Naive thymus-derived CD4-positive, alpha-beta T cell (primary cell): Measurements from ENCODE around the gene DICER1. TPM values are rescaled to one million over a fixed set of nuclear protein-coding genes. Genes with fewer than 3 reads are reported as not detected.

Experiments used
- ATAC-seq: fragments of 150-1000 bp; cut with Tn5 transposase; 2 replicates; pipeline ENCODE4 v1.10.0; 2021; ENCODE audit warnings: mild to moderate bottlenecking, moderate library complexity
- CTCF ChIA-PET: fragments of 350-600 bp; sonication (Branson Sonifier 250); formaldehyde crosslinking; loops from one replicate; lab custom pipeline; 2021; ENCODE audit warnings: antibody characterized with exemption; lab: Charles Lee
- POLR2A ChIA-PET: fragments of 350-600 bp; sonication (Branson Sonifier 250); formaldehyde crosslinking; loops from one replicate; lab custom pipeline; 2021; ENCODE audit warnings: antibody characterized with exemption, inconsistent platforms; lab: Charles Lee
- DNase-seq, 9 donors: peaks; one replicate each; pipeline versions ENCODE4 v3.0.0 to v3.0.0-alpha.2; 2020 to 2022; ENCODE audit warnings: mixed read lengths in 1 of 9
- H3K27ac ChIP-seq: one replicate; pipeline ENCODE4 v1.7.0; 2013; ENCODE audit warnings: mild to moderate bottlenecking, low read depth, low read length, moderate library complexity
- H3K27me3 ChIP-seq, 2 donors: one replicate each; pipeline ENCODE4 v1.7.0; 2013; ENCODE audit warnings: low read length in 2 of 2, mild to moderate bottlenecking in 2 of 2, moderate library complexity in 2 of 2; ENCODE audit not compliant: control insufficient read depth in 2 of 2, insufficient read depth in 2 of 2
- H3K36me3 ChIP-seq, 3 experiments: 1 replicate in 2 of 3; 2 replicates in 1 of 3; pipeline ENCODE4 v1.7.0; 2013; ENCODE audit warnings: low read length in 3 of 3, mild to moderate bottlenecking in 3 of 3, moderate library complexity in 1 of 3; ENCODE audit not compliant: insufficient read depth in 3 of 3, control insufficient read depth in 2 of 3
- H3K4me1 ChIP-seq, 2 donors: one replicate each; pipeline ENCODE4 v1.7.0; 2013; ENCODE audit warnings: low read length in 2 of 2, mild to moderate bottlenecking in 2 of 2, moderate library complexity in 1 of 2; ENCODE audit not compliant: control insufficient read depth in 2 of 2, insufficient read depth in 2 of 2
- H3K4me3 ChIP-seq: 2 replicates; pipeline ENCODE4 v1.7.0; 2013; ENCODE audit warnings: mild to moderate bottlenecking, low read length
- H3K9me3 ChIP-seq, 3 experiments: 1 replicate in 2 of 3; 2 replicates in 1 of 3; pipeline ENCODE4 v1.7.0; 2013; ENCODE audit warnings: low read length in 3 of 3; ENCODE audit not compliant: control insufficient read depth in 2 of 3
- H3K27ac Mint-ChIP-seq, 9 donors: one replicate each; pipeline ENCODE4 v1.8.0; 2020 to 2022; ENCODE audit warnings: mixed read lengths in 9 of 9, mild to moderate bottlenecking in 8 of 9, moderate library complexity in 5 of 9, inconsistent platforms in 2 of 9
- H3K27me3 Mint-ChIP-seq, 5 donors: one replicate each; pipeline ENCODE4 v1.8.0; 2021 to 2022; ENCODE audit warnings: mixed read lengths in 5 of 5, mild to moderate bottlenecking in 1 of 5
- H3K36me3 Mint-ChIP-seq, 5 donors: one replicate each; pipeline ENCODE4 v1.8.0; 2020 to 2022; ENCODE audit warnings: mixed read lengths in 5 of 5, mild to moderate bottlenecking in 3 of 5, inconsistent platforms in 1 of 5
- H3K4me1 Mint-ChIP-seq, 7 donors: one replicate each; pipeline ENCODE4 v1.8.0; 2020 to 2022; ENCODE audit warnings: mixed read lengths in 7 of 7, mild to moderate bottlenecking in 3 of 7, inconsistent platforms in 1 of 7
- H3K4me3 Mint-ChIP-seq, 10 donors: one replicate each; pipeline ENCODE4 v1.8.0; 2020 to 2022; ENCODE audit warnings: mild to moderate bottlenecking in 10 of 10, mixed read lengths in 10 of 10, moderate library complexity in 6 of 10, inconsistent platforms in 2 of 10
- H3K9me3 Mint-ChIP-seq, 11 donors: one replicate each; pipeline ENCODE4 v1.8.0; 2020 to 2022; ENCODE audit warnings: mixed read lengths in 11 of 11, mild to moderate bottlenecking in 4 of 11, inconsistent platforms in 1 of 11, moderate library complexity in 1 of 11
- intact Hi-C, 2 donors: fragments of 100-400 bp; cut with micrococcal nuclease; formaldehyde crosslinking; loops; one replicate each; pipeline ENCODE4 v1.15.1; 2023
- polyA plus RNA-seq, 2 donors: library from polyadenylated mRNA; unstranded; fragments of 300-500 nt; fragmentation: Illumina TruSeq; gene quantifications; one replicate each; pipeline ENCODE4 v1.2.3, GENCODE V29; 2021
- total RNA-seq, 6 experiments: library from RNA in 5 of 6; stranded (reverse) in 5 of 6; gene quantifications; 1 replicate in 5 of 6; 2 replicates in 1 of 6; pipeline ENCODE4 v1.2.3 and lab custom pipeline; 2021 to 2026

The DICER1 gene
- total and polyA plus RNA-seq, 7 experiments from 2014 or later = 11.0 to 78.2 (median 62.6) TPM

DNA sequence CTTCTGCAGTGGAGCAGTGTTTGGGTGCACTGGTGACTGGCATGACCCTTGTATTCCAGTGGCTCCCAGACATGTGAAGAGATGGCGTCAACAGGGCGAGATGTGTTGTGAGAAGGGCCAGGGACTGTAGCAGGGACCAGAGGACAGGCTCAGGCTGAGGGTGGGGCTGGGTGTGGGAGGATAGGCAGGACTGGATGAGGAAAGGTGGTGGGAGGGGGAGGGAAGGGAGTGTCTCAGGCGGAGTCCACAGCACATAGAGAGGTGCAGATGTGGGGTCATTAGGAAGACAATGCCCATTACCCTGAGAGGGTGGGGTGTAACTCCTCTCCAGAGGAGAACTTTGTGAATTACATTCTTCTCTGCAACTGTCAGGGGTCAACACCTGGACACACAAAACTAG is 78.5 kb downstream of the DICER1 start:
- H3K36me3 ChIP-seq = no peaks in the 10 kb centered on the region
- H3K9me3 ChIP-seq = no peaks in the 10 kb centered on the region
- ChIA-PET POLR2A (no interaction called here), CTCF (no interaction called here)
- ATAC-seq (no peak), DNase-seq (no peak)
- Mint-ChIP-seq H3K4me1 (no peaks in the 10 kb centered on the region), H3K36me3 (no peaks in the 10 kb centered on the region), H3K4me3 (no peak overlapping the region), H3K27me3 (peaks cover 0 to 7% (median 6%) of the 10 kb centered on the region in 5 donors), H3K9me3 (peaks cover 0 to 8% (median 0%) of the 10 kb centered on the region in 11 donors), H3K27ac (peak overlapping the region in 1 of 9 donors; percentile 72)
- no peaks in the 10 kb centered on the region for H3K4me1 ChIP-seq
- no peak overlapping the region for H3K4me3 ChIP-seq
- intact Hi-C loops = no loop called here
- no peak overlapping the region for H3K27ac ChIP-seq
- H3K27me3 ChIP-seq = no peaks in the 10 kb centered on the region

DNA sequence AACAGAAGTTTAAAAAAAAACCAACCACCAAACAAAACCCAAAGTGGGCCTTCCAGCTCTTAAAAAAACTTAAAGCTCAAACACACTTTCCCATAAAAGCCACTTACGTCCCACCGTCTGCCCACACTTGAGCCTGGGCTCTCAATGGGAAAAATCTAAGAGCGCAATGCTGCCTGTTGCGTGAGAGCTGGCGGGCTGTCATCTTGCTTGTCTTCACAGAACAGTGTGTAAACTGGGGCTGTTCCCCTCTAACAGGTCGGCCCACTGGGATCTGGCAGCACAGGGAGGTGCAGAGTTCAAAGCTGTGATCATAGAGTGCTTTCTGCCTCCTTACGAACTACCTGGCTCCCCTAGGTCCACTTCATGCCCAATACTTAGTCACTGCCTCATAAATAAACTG is 80.0 kb downstream of the DICER1 start:
- no peaks in the 10 kb centered on the region for H3K36me3 Mint-ChIP-seq
- intact Hi-C loops = no loop called here
- ChIA-PET CTCF (interaction anchor here (0.5 kb wide), 1 partner anchor 15 kb away, joined by 3 read pairs; no protein-coding TSS in a partner anchor), POLR2A (no interaction called here)
- no peak for ATAC-seq
- H3K4me3 Mint-ChIP-seq = no peak overlapping the region
- no peak overlapping the region for H3K27ac ChIP-seq
- H3K27ac Mint-ChIP-seq = no peak overlapping the region
- peaks cover 2 to 12% (median 12%) of the 10 kb centered on the region in 5 donors for H3K27me3 Mint-ChIP-seq
- no peak overlapping the region for H3K4me3 ChIP-seq
- H3K27me3 ChIP-seq = no peaks in the 10 kb centered on the region
- no peak for DNase-seq
- no peaks in the 10 kb centered on the region for H3K36me3 ChIP-seq
- H3K9me3 Mint-ChIP-seq = peaks cover 0 to 8% (median 0%) of the 10 kb centered on the region in 11 donors
- H3K4me1 ChIP-seq = no peaks in the 10 kb centered on the region
- no peaks in the 10 kb centered on the region for H3K9me3 ChIP-seq
- H3K4me1 Mint-ChIP-seq = no peaks in the 10 kb centered on the region

DNA sequence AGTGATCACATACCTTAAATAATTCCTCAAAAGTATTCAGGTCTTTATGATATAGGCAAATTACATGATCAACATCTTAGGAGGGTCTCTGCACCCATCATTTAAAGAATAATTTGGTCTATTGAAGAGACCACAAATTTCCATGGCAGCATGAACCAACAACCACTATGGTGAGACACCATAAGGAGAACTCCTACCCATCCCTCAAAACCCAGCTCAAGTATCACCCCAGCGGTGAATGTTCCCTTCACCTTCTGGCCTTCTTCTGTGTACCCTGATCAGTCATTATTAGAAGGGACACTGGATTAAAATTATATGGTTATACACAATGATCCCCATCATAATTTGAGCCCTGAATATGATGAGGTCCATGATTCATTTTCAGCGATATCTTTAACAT is 81.5 kb downstream of the DICER1 start:
- no peaks in the 10 kb centered on the region for H3K27me3 ChIP-seq
- H3K27ac ChIP-seq = no peak overlapping the region
- ChIA-PET CTCF (no interaction called here), POLR2A (no interaction called here)
- no peaks in the 10 kb centered on the region for H3K4me1 ChIP-seq
- no peak for ATAC-seq
- no peaks in the 10 kb centered on the region for H3K4me1 Mint-ChIP-seq
- no peaks in the 10 kb centered on the region for H3K36me3 ChIP-seq
- no peak overlapping the region for H3K4me3 ChIP-seq
- no peaks in the 10 kb centered on the region for H3K36me3 Mint-ChIP-seq
- intact Hi-C loops = no loop called here
- H3K27me3 Mint-ChIP-seq = peaks cover 2 to 22% (median 12%) of the 10 kb centered on the region in 5 donors
- no peaks in the 10 kb centered on the region for H3K9me3 ChIP-seq
- no peak for DNase-seq
- H3K27ac Mint-ChIP-seq = no peak overlapping the region
- H3K9me3 Mint-ChIP-seq = peaks cover 0 to 8% (median 0%) of the 10 kb centered on the region in 11 donors
- H3K4me3 Mint-ChIP-seq = no peak overlapping the region

DNA sequence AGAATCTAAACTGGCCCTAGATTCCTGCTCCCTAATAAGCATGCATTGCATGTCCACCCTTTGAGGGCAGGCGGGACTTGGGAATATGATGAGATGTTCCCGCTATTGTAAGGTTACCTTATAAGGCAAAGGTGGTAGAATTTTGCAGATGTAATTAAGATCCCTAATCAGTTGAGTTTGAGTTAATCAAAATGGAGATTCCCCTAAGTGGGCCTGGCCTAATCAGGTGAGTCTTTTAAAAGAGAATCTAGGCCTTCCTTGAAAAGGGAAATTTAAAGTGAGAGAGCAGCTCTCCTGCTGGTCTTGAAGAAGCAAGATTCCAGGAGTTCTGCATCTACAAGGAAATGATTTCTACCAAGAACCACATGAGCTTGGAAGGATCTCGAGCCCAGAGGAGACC is 83.4 kb downstream of the DICER1 start:
- ATAC-seq = no peak
- no peaks in the 10 kb centered on the region for H3K36me3 ChIP-seq
- H3K4me3 ChIP-seq = no peak overlapping the region
- intact Hi-C loops = no loop called here
- H3K27ac Mint-ChIP-seq = no peak overlapping the region
- H3K4me1 ChIP-seq = no peaks in the 10 kb centered on the region
- H3K9me3 ChIP-seq = no peaks in the 10 kb centered on the region
- no peak for DNase-seq
- H3K4me3 Mint-ChIP-seq = no peak overlapping the region
- H3K9me3 Mint-ChIP-seq = peaks cover 0 to 8% (median 0%) of the 10 kb centered on the region in 11 donors
- no peaks in the 10 kb centered on the region for H3K36me3 Mint-ChIP-seq
- peaks cover 0 to under 1% (median 0%) of the 10 kb centered on the region in 7 donors for H3K4me1 Mint-ChIP-seq
- H3K27me3 Mint-ChIP-seq = peaks cover 2 to 30% (median 12%) of the 10 kb centered on the region in 5 donors
- ChIA-PET CTCF (interaction anchor here (0.6 kb wide), 1 partner anchor 43 kb away, joined by 3 read pairs; no protein-coding TSS in a partner anchor), POLR2A (no interaction called here)
- no peak overlapping the region for H3K27ac ChIP-seq
- H3K27me3 ChIP-seq = no peaks in the 10 kb centered on the region

DNA sequence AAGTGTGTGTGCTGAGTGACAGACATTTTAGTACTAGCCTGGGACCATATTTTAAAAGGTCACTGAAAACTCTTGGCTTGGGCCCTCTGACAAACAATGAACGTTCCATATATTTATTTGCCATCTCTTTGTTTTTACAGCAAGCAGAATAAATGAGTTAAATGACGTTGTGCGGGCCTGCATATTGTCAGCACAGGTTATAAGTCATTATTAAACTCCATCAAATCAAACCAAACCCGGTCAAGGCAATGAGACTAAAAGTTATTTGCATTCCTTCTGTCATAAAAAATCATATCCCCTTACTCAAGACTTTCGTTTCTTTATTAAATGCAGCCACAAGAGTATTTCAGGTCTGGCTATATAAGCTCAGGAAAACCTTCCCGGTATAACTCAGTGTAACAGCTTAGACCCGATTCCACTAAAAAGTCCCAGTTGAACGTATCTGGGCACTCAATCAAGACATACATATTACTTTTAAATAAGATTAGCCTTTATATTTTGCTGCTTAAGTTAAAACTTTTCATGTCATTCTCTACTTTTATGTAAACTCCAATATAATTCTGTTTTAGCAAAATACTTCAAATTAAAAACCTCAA is 84.9 kb downstream of the DICER1 start:
- Histone ChIP-seq H3K27me3 (no peaks in the 10 kb centered on the region), H3K9me3 (no peaks in the 10 kb centered on the region), H3K4me1 (no peaks in the 10 kb centered on the region), H3K27ac (no peak overlapping the region), H3K36me3 (no peaks in the 10 kb centered on the region), H3K4me3 (no peak overlapping the region)
- H3K27me3 Mint-ChIP-seq = peaks cover 2 to 30% (median 16%) of the 10 kb centered on the region in 5 donors
- ChIA-PET CTCF (no interaction called here), POLR2A (no interaction called here)
- H3K27ac Mint-ChIP-seq = no peak overlapping the region
- H3K4me1 Mint-ChIP-seq = peaks cover 0 to 2% (median 0%) of the 10 kb centered on the region in 7 donors
- H3K36me3 Mint-ChIP-seq = no peaks in the 10 kb centered on the region
- intact Hi-C loops = no loop called here
- no peak overlapping the region for H3K4me3 Mint-ChIP-seq
- ATAC-seq (no peak), DNase-seq (no peak)
- peaks cover 0 to 6% (median 0%) of the 10 kb centered on the region in 11 donors for H3K9me3 Mint-ChIP-seq

DNA sequence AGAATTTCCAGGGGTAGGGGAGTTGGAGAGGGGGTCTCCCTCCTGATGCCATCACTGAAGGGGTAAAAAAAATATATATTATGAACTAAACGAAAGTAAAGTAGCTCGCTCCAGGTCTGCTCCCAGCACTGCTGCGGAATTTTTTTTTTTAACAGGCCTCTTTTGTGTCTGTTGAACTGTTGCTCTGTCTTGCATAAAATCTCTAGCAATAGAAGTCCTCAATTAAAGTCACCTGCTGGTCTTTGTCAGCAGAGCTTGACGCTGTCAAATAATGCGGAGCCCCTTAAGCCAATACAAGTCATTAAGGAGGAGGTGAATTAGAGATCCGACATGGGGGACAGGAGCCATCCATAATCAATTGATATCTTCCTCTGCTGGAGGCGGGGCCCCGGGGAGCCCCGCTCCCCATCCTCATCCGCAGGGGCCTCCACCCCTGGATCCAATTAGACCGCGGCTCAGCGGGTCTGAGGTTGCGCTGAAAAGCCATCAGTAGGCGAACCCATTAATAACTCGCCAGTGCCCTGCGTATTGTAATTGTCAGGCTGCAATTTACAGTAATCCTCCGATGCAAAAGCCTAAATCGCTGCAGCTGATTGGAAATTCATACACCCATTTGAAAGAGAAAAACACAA is 85.6 kb downstream of the DICER1 start:
- POLR2A ChIA-PET = no interaction called here
- no peaks in the 10 kb centered on the region for H3K36me3 ChIP-seq
- Mint-ChIP-seq H3K9me3 (peaks cover 0 to 6% (median 0%) of the 10 kb centered on the region in 11 donors), H3K36me3 (no peaks in the 10 kb centered on the region), H3K4me1 (peaks cover 0 to 2% (median 0%) of the 10 kb centered on the region in 7 donors), H3K27me3 (peaks cover 2 to 30% (median 16%) of the 10 kb centered on the region in 5 donors), H3K4me3 (no peak overlapping the region), H3K27ac (no peak overlapping the region)
- CTCF ChIA-PET = no interaction called here
- intact Hi-C loops = no loop called here
- no peaks in the 10 kb centered on the region for H3K4me1 ChIP-seq
- no peaks in the 10 kb centered on the region for H3K9me3 ChIP-seq
- H3K27ac ChIP-seq = no peak overlapping the region
- no peaks in the 10 kb centered on the region for H3K27me3 ChIP-seq
- no peak overlapping the region for H3K4me3 ChIP-seq
- no peak for DNase-seq
- no peak for ATAC-seq
